Activated T-cell treated with anti-CD3 and anti-CD28 coated beads, Interleukin-2, amount 50 U/mL, for 24 hours (primary cell): Measurements from ENCODE around the gene S100A10.
A peak's percentile ranks its signal among the peaks of the same experiment; 100 is the strongest.

Experiments
- DNase-seq: peaks from one replicate; pipeline ENCODE4 v3.0.0-alpha.2; 2020
- H3K27ac Mint-ChIP-seq: 2 replicates; pipeline ENCODE4 v1.8.0; 2020; ENCODE audit warnings: mild to moderate bottlenecking, mixed read lengths
- H3K27me3 Mint-ChIP-seq: 2 replicates; pipeline ENCODE4 v1.8.0; 2020; ENCODE audit warnings: mixed read lengths
- H3K36me3 Mint-ChIP-seq: 2 replicates; pipeline ENCODE4 v1.8.0; 2020; ENCODE audit warnings: low read depth, mixed read lengths
- H3K4me1 Mint-ChIP-seq: 2 replicates; pipeline ENCODE4 v1.8.0; 2020; ENCODE audit warnings: low read depth, mixed read lengths
- H3K4me3 Mint-ChIP-seq: 2 replicates; pipeline ENCODE4 v1.8.0; 2020; ENCODE audit warnings: mild to moderate bottlenecking, moderate library complexity, mixed read lengths
- H3K9me3 Mint-ChIP-seq: 2 replicates; pipeline ENCODE4 v1.8.0; 2020; ENCODE audit warnings: mixed read lengths

S100A10 gene

DNA sequence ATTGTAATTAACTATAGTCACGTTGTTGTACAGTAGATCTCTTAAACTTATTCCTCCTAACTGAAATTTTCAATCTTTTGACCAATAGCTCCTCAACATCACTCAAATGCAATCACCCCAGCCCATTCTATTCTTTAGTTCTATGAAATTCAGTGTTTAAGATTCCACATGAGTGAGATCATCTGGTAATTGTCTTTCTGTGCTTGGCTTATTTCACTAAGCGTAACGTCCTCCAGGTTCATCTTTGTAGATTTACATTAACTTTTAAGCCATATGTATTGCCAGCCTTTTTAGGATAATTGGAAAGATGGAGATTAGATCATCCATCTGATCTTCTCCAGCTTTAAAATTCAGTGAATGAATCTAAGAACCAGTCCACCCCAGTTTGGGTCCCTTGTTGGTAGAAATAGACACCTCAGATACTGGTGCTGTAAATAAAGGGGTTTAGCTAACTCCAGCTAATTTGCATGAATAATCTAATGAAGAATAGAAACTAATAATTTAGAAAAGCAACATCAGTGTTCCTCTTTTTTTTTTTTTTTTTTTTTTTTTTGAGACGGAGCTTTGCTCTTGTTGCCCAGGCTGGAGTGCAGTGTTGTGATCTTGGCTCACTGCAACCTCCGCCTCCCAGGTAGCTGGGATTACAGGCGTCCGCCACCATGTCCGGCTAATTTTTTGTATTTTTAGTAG lies 7.0 kb downstream of the S100A10 start:
- Mint-ChIP-seq H3K27me3 (no peaks in the 10 kb centered on the region), H3K27ac (peak overlapping the region; percentile 3), H3K36me3 (peaks cover 72% of the 10 kb centered on the region), H3K4me3 (no peak overlapping the region), H3K9me3 (no peaks in the 10 kb centered on the region), H3K4me1 (peaks cover 86% of the 10 kb centered on the region)
- DNase-seq = no peak

- Mint-ChIP-seq H3K4me1 (peaks cover 80% of the 10 kb centered on the region), H3K36me3 (peaks cover 75% of the 10 kb centered on the region), H3K27me3 (no peaks in the 10 kb centered on the region), H3K4me3 (no peak overlapping the region), H3K9me3 (no peaks in the 10 kb centered on the region), H3K27ac (peak overlapping the region; percentile 91)
- no peak for DNase-seq
These were observed 7.9 kb downstream of the S100A10 start for GRCh38 chr1:151985768-151986167.

GRCh38 chr1:151985270-151985669 lies 8.4 kb downstream of the S100A10 start:
- no peak for DNase-seq
- Mint-ChIP-seq H3K4me1 (peaks cover 79% of the 10 kb centered on the region), H3K27me3 (no peaks in the 10 kb centered on the region), H3K9me3 (no peaks in the 10 kb centered on the region), H3K36me3 (peaks cover 78% of the 10 kb centered on the region), H3K27ac (peak overlapping the region; percentile 91), H3K4me3 (peak overlapping the region; percentile 15)

GRCh38 chr1:151984313-151984956 lies 9.2 kb downstream of the S100A10 start:
- H3K27ac Mint-ChIP-seq = peak overlapping the region; percentile 91
- peaks cover 75% of the 10 kb centered on the region for H3K4me1 Mint-ChIP-seq
- DNase-seq = no peak
- H3K27me3 Mint-ChIP-seq = no peaks in the 10 kb centered on the region
- H3K4me3 Mint-ChIP-seq = peak overlapping the region; percentile 19
- peaks cover 83% of the 10 kb centered on the region for H3K36me3 Mint-ChIP-seq
- H3K9me3 Mint-ChIP-seq = no peaks in the 10 kb centered on the region

DNA sequence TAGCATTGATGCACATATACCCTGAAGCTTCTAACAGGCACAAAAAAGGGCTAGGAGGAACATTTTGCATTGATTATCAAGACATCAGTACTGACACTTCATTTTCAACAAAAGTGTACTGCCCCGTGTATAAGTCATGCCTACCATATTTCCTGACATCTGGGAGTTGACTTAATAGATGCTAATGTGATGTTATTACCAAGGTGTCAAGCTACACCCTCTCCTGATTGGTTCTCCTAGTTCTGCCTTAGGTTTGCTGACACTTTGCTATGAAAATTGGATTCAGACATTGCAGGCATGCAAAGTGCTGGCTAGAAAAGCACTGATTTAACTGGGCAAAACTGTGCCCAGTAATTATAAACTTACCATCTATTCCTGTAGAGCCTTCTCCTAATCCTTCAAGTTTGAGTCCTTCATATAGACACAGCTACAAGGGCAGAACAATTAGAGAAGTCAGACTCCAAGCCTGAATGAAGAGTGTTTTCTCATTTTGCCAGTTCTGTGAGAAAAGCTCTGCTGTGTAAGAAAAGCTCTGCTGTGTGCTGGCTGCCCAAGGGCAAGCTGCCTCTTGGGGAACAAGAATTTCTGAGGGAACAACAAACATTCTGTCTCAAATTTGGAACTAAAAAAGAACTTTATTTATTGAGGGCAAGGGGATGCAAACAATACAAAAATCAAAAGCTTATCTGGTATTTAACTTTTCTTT lies 11.2 kb downstream of the S100A10 start:
- Mint-ChIP-seq H3K27ac (peak overlapping the region; percentile 56), H3K27me3 (no peaks in the 10 kb centered on the region), H3K4me1 (peaks cover 65% of the 10 kb centered on the region), H3K9me3 (no peaks in the 10 kb centered on the region), H3K36me3 (peaks cover 71% of the 10 kb centered on the region), H3K4me3 (no peak overlapping the region)
- DNase-seq = no peak

DNA sequence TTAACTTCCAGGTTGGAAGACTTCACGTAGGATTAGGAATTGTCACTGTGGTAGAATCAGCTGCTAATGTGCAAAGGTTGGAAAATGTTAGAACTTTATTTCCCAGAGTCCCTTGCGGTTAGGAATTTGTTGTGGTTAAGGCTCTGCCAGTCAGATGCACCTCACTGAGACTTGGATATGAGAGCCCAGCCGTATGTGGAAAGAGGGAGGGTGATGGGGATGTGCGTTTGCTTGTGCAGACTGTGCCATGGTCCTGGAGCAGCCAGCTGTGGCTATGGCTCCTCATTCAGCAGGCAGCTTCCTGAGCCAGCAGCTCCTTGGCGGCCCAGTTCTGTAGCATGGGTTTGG lies 12.5 kb downstream of the S100A10 start:
- Mint-ChIP-seq H3K27ac (no peak overlapping the region), H3K4me1 (peaks cover 58% of the 10 kb centered on the region)

GRCh38 chr1:151980287-151981177 lies 13.1 kb downstream of the S100A10 start:
- H3K4me3 Mint-ChIP-seq = no peak overlapping the region
- peaks cover 57% of the 10 kb centered on the region for H3K36me3 Mint-ChIP-seq
- no peaks in the 10 kb centered on the region for H3K27me3 Mint-ChIP-seq
- H3K27ac Mint-ChIP-seq = no peak overlapping the region
- H3K4me1 Mint-ChIP-seq = peaks cover 52% of the 10 kb centered on the region
- H3K9me3 Mint-ChIP-seq = no peaks in the 10 kb centered on the region
- no peak for DNase-seq

More for the DNA sequence above, 12.5 kb downstream of the S100A10 start:
- Mint-ChIP-seq H3K4me3 (no peak overlapping the region), H3K9me3 (no peaks in the 10 kb centered on the region), H3K27me3 (no peaks in the 10 kb centered on the region), H3K36me3 (peaks cover 63% of the 10 kb centered on the region)
- no peak for DNase-seq

- Mint-ChIP-seq H3K27ac (no peak overlapping the region), H3K9me3 (no peaks in the 10 kb centered on the region), H3K36me3 (peaks cover 41% of the 10 kb centered on the region), H3K27me3 (no peaks in the 10 kb centered on the region), H3K4me3 (no peak overlapping the region), H3K4me1 (peaks cover 37% of the 10 kb centered on the region)
- no peak for DNase-seq
These were observed 14.7 kb downstream of the S100A10 start for GRCh38 chr1:151978922-151979321.

- no peaks in the 10 kb centered on the region for H3K27me3 Mint-ChIP-seq
- H3K4me3 Mint-ChIP-seq = no peak overlapping the region
- H3K9me3 Mint-ChIP-seq = no peaks in the 10 kb centered on the region
- H3K4me1 Mint-ChIP-seq = peaks cover 36% of the 10 kb centered on the region
- DNase-seq = no peak
- peaks cover 29% of the 10 kb centered on the region for H3K36me3 Mint-ChIP-seq
- H3K27ac Mint-ChIP-seq = no peak overlapping the region
These were observed 15.9 kb downstream of the S100A10 start for GRCh38 chr1:151977662-151978230.

DNA sequence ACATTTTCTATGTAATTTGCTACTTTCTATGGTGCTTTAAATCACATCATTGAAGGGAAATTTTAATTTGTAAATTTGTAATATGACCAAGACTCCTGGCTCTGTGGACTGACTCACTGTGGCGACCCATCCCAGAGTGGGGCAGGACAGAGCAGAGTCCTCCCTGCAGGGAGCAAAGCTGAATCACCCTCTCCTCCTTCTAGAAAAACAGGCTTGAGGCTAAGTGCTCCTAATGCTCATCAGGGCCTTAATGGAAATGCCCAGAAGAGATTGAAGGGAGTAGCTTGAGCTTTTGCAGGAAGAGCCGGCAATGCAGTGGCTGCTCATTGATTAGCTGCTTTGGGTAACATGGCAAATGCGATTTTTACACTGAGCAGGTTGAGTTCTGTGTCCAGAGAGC lies 16.8 kb downstream of the S100A10 start:
- Mint-ChIP-seq H3K27me3 (no peaks in the 10 kb centered on the region), H3K27ac (no peak overlapping the region), H3K4me1 (peaks cover 35% of the 10 kb centered on the region), H3K9me3 (no peaks in the 10 kb centered on the region), H3K4me3 (no peak overlapping the region), H3K36me3 (peaks cover 21% of the 10 kb centered on the region)
- DNase-seq = no peak

DNA sequence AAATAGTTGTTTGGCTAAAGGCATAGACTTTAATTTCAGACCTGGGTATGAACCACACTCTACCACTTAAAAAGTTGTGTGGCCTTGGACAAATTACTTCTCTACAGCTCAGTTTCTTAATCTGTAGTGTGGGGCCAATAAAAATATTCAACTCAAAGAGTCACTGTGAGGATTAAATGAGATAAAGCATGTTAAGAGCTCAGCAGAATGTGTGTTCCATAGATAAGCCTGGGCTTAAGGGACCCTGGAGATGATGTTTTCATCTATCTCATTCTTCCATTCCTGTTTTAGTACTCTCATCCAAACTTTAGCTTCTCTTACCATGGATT lies 17.7 kb downstream of the S100A10 start:
- H3K27me3 Mint-ChIP-seq = no peaks in the 10 kb centered on the region
- no peaks in the 10 kb centered on the region for H3K9me3 Mint-ChIP-seq
- H3K36me3 Mint-ChIP-seq = peaks cover 12% of the 10 kb centered on the region
- H3K27ac Mint-ChIP-seq = no peak overlapping the region
- no peak for DNase-seq
- H3K4me1 Mint-ChIP-seq = peaks cover 36% of the 10 kb centered on the region
- H3K4me3 Mint-ChIP-seq = no peak overlapping the region

DNA sequence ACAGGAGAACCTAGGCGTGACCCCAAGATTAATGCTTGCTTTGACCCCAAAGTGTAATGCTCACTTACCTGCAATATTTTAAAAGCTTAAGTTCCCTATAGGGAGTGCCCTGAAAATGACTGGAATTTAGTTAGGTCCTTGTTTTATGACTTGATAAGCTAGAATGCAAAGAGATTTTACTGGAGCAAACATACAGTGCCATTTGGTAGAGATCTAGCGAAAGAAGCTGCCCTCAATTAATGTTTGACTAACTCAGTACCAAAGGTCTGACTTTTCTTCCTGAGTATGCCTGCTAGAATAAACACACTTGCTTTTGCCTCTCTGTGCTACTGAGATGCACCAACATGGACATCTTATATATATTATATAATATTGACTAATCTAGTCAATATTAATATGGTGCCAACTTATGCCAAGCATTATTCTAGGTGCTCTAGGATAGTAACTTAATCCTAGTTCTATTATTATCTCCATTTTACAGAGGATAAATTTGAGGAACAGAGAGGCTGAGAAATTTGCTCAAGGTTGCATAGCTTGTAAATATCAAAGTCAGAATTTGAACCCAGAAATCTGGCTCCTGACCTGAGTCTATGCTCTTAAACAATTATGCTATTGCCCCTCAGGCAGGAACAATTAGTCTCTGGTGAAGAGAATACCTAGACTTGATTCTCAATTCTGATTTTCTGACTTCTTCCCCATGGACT lies 18.2 kb downstream of the S100A10 start:
- Mint-ChIP-seq H3K36me3 (peaks cover 7% of the 10 kb centered on the region), H3K27ac (no peak overlapping the region), H3K9me3 (no peaks in the 10 kb centered on the region), H3K4me1 (peaks cover 31% of the 10 kb centered on the region), H3K27me3 (no peaks in the 10 kb centered on the region), H3K4me3 (no peak overlapping the region)
- DNase-seq = no peak

GRCh38 chr1:151972542-151973248 lies 21.0 kb downstream of the S100A10 start:
- Mint-ChIP-seq H3K27me3 (no peaks in the 10 kb centered on the region), H3K4me1 (peaks cover 36% of the 10 kb centered on the region), H3K9me3 (no peaks in the 10 kb centered on the region), H3K36me3 (no peaks in the 10 kb centered on the region), H3K4me3 (peak overlapping the region; percentile 19), H3K27ac (peak overlapping the region; percentile 30)
- DNase-seq = no peak
